GM12878 (cell line): ENCODE data around the gene SCN10A. TPM values are rescaled to one million over a fixed set of nuclear protein-coding genes. Genes with fewer than 3 reads are reported as not detected.

Source experiments
- ELK1 ChIP-seq: IDR thresholded peaks from 2 replicates; pipeline ENCODE4 v1.6.1; 2012; ENCODE audit warnings: low read depth, low read length, improper control_type of control experiment
- ESRRA ChIP-seq: IDR thresholded peaks from 2 replicates; pipeline ENCODE4 v1.6.1; 2012; ENCODE audit warnings: mild to moderate bottlenecking, low read length, improper control_type of control experiment
- FOXM1 ChIP-seq: IDR thresholded peaks from 2 replicates; pipeline ENCODE4 v1.6.1; 2012; ENCODE audit warnings: low read depth, mild to moderate bottlenecking, inconsistent platforms, low read length, moderate library complexity
- HDAC2 ChIP-seq: fragments of 200-600 bp; sonication (generic); IDR thresholded peaks from 2 replicates; pipeline ENCODE4 v1.6.1; 2017
- IRF5 ChIP-seq: fragments of 450-650 bp; IDR thresholded peaks from 2 replicates; pipeline ENCODE4 v1.6.1; 2017; ENCODE audit warnings: borderline replicate concordance
- MEF2A ChIP-seq: IDR thresholded peaks from 2 replicates; pipeline ENCODE4 v1.6.1; 2011; ENCODE audit warnings: low read depth, mild to moderate bottlenecking, low read length, moderate library complexity; ENCODE audit not compliant: insufficient read depth
- MTA2 ChIP-seq: fragments of 450-650 bp; IDR thresholded peaks from 2 replicates; pipeline ENCODE4 v1.6.1; 2016; ENCODE audit warnings: low read depth, mild to moderate bottlenecking, moderate library complexity
- NFYB ChIP-seq: IDR thresholded peaks from 2 replicates; pipeline ENCODE4 v1.6.1; 2011; ENCODE audit warnings: low read depth, mild to moderate bottlenecking, low read length, improper control_type of control experiment, moderate library complexity; ENCODE audit not compliant: insufficient read depth
- PAX5 ChIP-seq: IDR thresholded peaks from 2 replicates; pipeline ENCODE4 v1.6.1; 2011; ENCODE audit warnings: low read depth, low read length, borderline replicate concordance
- PAX8 ChIP-seq: fragments of 450-650 bp; IDR thresholded peaks from 2 replicates; pipeline ENCODE4 v1.6.1; 2017; ENCODE audit warnings: mild to moderate bottlenecking, moderate library complexity
- PRDM15 ChIP-seq: fragments of 450-650 bp; formaldehyde crosslinking; IDR thresholded peaks from 2 replicates; pipeline ENCODE4 v1.4.0; 2020; ENCODE audit warnings: mild to moderate bottlenecking, moderate library complexity
- RELA ChIP-seq: fragments of 450-650 bp; IDR thresholded peaks from 2 replicates; pipeline ENCODE4 v1.8.0; 2014; ENCODE audit warnings: borderline replicate concordance; ENCODE audit not compliant: partially characterized antibody
- RFX5 ChIP-seq: IDR thresholded peaks from 2 replicates; pipeline ENCODE4 v1.6.1; 2011; ENCODE audit warnings: low read depth, low read length, improper control_type of control experiment
- SP1 ChIP-seq: IDR thresholded peaks from one replicate; pipeline ENCODE4 v1.6.1; 2011; ENCODE audit warnings: low read depth, low read length
- TARDBP ChIP-seq: IDR thresholded peaks from 2 replicates; pipeline ENCODE4 v1.6.1; 2016; ENCODE audit warnings: borderline replicate concordance
- YY1 ChIP-seq: IDR thresholded peaks from 2 replicates; pipeline ENCODE4 v1.6.1; 2011; ENCODE audit warnings: low read depth, mild to moderate bottlenecking, low read length
- ZNF217 ChIP-seq: fragments of 450-650 bp; IDR thresholded peaks from 2 replicates; pipeline ENCODE4 v1.6.1; 2017; ENCODE audit warnings: antibody characterized with exemption, mild to moderate bottlenecking
- polyA plus RNA-seq, 11 experiments: library from polyadenylated mRNA; depleted of rRNA in 4 of 11; unstranded in 6 of 11; stranded (reverse) in 5 of 11; fragments of >200 nt; fragmentation: Nextera tagmentation in 4 of 11; fragmentation: Illumina TruSeq in 1 of 11; extraction: Ambion mirVana in 4 of 11; extraction: Trizol in 1 of 11; gene quantifications; 1 replicate in 1 of 11; 2 replicates in 10 of 11; pipeline versions ENCODE4 v1.2.1 to v1.2.3, GENCODE V29; 2011 to 2016; ENCODE audit warnings: inconsistent platforms in 2 of 11, missing spikeins in 2 of 11, low read depth in 1 of 11
- total RNA-seq, 4 experiments: library from RNA; depleted of rRNA in 3 of 4; stranded (reverse); fragments of >200 nt in 3 of 4; fragmentation: Illumina TruSeq in 1 of 4; extraction: Trizol in 1 of 4; gene quantifications; 2 replicates each; pipeline versions ENCODE4 v1.2.1 to v1.2.3, GENCODE V29; 2013 to 2021
- TF ChIP-seq, protein P1 (sequence below): fragments of 450-650 bp; IDR thresholded peaks from 2 replicates; pipeline ENCODE4 v1.6.1; 2017; ENCODE audit warnings: low read depth, mild to moderate bottlenecking, moderate library complexity
- TF ChIP-seq, protein P2 (sequence below): fragments of 450-650 bp; conservative IDR thresholded peaks from 2 replicates; pipeline ENCODE4 v1.6.1; 2017; ENCODE audit warnings: mild to moderate bottlenecking, moderate library complexity

SCN10A gene
- total and polyA plus RNA-seq, 10 of the 15 experiments (the other 5 are each of a cell fraction or from before 2014, with no cell fraction given), result not detected

- no peak for TF ChIP-seq PRDM15 (CRISPR knock-in tag)
- no peak for TF ChIP-seq MEF2A
- no peak for TF ChIP-seq PAX5
- TF ChIP-seq YY1, result no peak
- TF ChIP-seq PAX8, result no peak
- TF ChIP-seq RFX5, result no peak
- no peak for TF ChIP-seq NFYB
- TF ChIP-seq FOXM1, result no peak
- no peak for TF ChIP-seq MTA2
- no peak for TF ChIP-seq ZNF217
- TF ChIP-seq IRF5, result no peak
- TF ChIP-seq SP1, result no peak
- TF ChIP-seq, protein P1, sequence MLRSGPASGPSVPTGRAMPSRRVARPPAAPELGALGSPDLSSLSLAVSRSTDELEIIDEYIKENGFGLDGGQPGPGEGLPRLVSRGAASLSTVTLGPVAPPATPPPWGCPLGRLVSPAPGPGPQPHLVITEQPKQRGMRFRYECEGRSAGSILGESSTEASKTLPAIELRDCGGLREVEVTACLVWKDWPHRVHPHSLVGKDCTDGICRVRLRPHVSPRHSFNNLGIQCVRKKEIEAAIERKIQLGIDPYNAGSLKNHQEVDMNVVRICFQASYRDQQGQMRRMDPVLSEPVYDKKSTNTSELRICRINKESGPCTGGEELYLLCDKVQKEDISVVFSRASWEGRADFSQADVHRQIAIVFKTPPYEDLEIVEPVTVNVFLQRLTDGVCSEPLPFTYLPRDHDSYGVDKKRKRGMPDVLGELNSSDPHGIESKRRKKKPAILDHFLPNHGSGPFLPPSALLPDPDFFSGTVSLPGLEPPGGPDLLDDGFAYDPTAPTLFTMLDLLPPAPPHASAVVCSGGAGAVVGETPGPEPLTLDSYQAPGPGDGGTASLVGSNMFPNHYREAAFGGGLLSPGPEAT, result no peak
- TF ChIP-seq HDAC2, result no peak
- TF ChIP-seq, protein P2, sequence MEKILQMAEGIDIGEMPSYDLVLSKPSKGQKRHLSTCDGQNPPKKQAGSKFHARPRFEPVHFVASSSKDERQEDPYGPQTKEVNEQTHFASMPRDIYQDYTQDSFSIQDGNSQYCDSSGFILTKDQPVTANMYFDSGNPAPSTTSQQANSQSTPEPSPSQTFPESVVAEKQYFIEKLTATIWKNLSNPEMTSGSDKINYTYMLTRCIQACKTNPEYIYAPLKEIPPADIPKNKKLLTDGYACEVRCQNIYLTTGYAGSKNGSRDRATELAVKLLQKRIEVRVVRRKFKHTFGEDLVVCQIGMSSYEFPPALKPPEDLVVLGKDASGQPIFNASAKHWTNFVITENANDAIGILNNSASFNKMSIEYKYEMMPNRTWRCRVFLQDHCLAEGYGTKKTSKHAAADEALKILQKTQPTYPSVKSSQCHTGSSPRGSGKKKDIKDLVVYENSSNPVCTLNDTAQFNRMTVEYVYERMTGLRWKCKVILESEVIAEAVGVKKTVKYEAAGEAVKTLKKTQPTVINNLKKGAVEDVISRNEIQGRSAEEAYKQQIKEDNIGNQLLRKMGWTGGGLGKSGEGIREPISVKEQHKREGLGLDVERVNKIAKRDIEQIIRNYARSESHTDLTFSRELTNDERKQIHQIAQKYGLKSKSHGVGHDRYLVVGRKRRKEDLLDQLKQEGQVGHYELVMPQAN, result no peak
- TF ChIP-seq TARDBP, result no peak
- no peak for TF ChIP-seq RELA
- no peak for TF ChIP-seq ESRRA
- no peak for TF ChIP-seq ELK1
Observed at GRCh38 chr3:38723569-38724391, 92.2 kb downstream of the SCN10A start (continued).
